Endothelial cell (in vitro differentiated cells): ENCODE data around the gene ZNF317. TPM values are rescaled to one million over a fixed set of nuclear protein-coding genes. Genes with fewer than 3 reads are reported as not detected.

Experiments
- DNase-seq: peaks from one replicate; pipeline ENCODE4 v3.0.0; 2021; ENCODE audit warnings: low spot score
- H3K27ac Mint-ChIP-seq: one replicate; pipeline ENCODE4 v1.8.0; 2021; ENCODE audit warnings: mixed read lengths, inconsistent platforms; ENCODE audit not compliant: unreplicated experiment
- H3K27me3 Mint-ChIP-seq: one replicate; pipeline ENCODE4 v1.8.0; 2021; ENCODE audit warnings: mild to moderate bottlenecking, moderate library complexity, mixed read lengths, inconsistent platforms; ENCODE audit not compliant: unreplicated experiment
- H3K36me3 Mint-ChIP-seq: one replicate; pipeline ENCODE4 v1.8.0; 2021; ENCODE audit warnings: mild to moderate bottlenecking, low read depth, mixed read lengths, inconsistent platforms; ENCODE audit not compliant: unreplicated experiment
- H3K4me1 Mint-ChIP-seq: one replicate; pipeline ENCODE4 v1.8.0; 2021; ENCODE audit warnings: mild to moderate bottlenecking, mixed read lengths, inconsistent platforms; ENCODE audit not compliant: unreplicated experiment
- H3K4me3 Mint-ChIP-seq: one replicate; pipeline ENCODE4 v1.8.0; 2021; ENCODE audit warnings: mild to moderate bottlenecking, mixed read lengths, inconsistent platforms; ENCODE audit not compliant: unreplicated experiment
- H3K9me3 Mint-ChIP-seq: one replicate; pipeline ENCODE4 v1.8.0; 2021; ENCODE audit warnings: mixed read lengths, inconsistent platforms; ENCODE audit not compliant: unreplicated experiment
- CTCF ChIP-seq: fragments of 200-600 bp; sonication (generic); IDR thresholded peaks from one replicate; pipeline ENCODE4 v1.5.0; 2021; ENCODE audit warnings: antibody characterized with exemption; ENCODE audit not compliant: unreplicated experiment
- long read RNA-seq: library from polyadenylated mRNA; unstranded; transcript quantifications from one replicate; pipeline ENCODE4 v2.0.0, GENCODE V29; 2020; ENCODE audit not compliant: unreplicated experiment
- total RNA-seq: library from RNA; stranded (reverse); fragmentation: NEBNext Ultra II Directional; extraction: Animal tissue kit (Norgen Biotek cat#: 25700); gene quantifications from one replicate; pipeline ENCODE4 v1.2.1, GENCODE V29; 2021; ENCODE audit not compliant: unreplicated experiment

ZNF317 gene
- total RNA-seq, result 27.1 TPM
- long read RNA-seq, full-length matches to known transcripts, result 3 of 6 reads
- long read RNA-seq, partial matches to known transcripts, result 0 of 6 reads
- long read RNA-seq, other reads (novel, unspliced or antisense), result 3 of 6 reads

- peaks cover under 1% of the 10 kb centered on the region for H3K36me3 Mint-ChIP-seq
- peak within 1 kb of the TSS; percentile 96 for H3K27ac Mint-ChIP-seq
- H3K9me3 Mint-ChIP-seq, result peaks cover 4% of the 10 kb centered on the region
- peaks cover 15% of the 10 kb centered on the region for H3K4me1 Mint-ChIP-seq
- peaks cover 3% of the 10 kb centered on the region for H3K27me3 Mint-ChIP-seq
- TF ChIP-seq CTCF, result no peak
- DNase-seq, result peak; percentile 87
- peak within 1 kb of the TSS; percentile 100 for H3K4me3 Mint-ChIP-seq
Measured at GRCh38 chr19:9140159-9140874, at the start of gene ZNF317. Gene ZNF317, plus strand, starts transcription at chr19:9140397. Its CDS starts 15,620 bp downstream, at chr19:9156017.

- TF ChIP-seq CTCF, result no peak
- H3K27ac Mint-ChIP-seq, result no peak within 1 kb of the TSS
- H3K4me1 Mint-ChIP-seq, result no peaks in the 10 kb centered on the region
- H3K9me3 Mint-ChIP-seq, result peaks cover 43% of the 10 kb centered on the region
- peaks cover 15% of the 10 kb centered on the region for H3K36me3 Mint-ChIP-seq
- DNase-seq, result no peak
- peaks cover 3% of the 10 kb centered on the region for H3K27me3 Mint-ChIP-seq
- H3K4me3 Mint-ChIP-seq, result no peak within 1 kb of the TSS
Measured at GRCh38 chr19:9107375-9107774, 32.8 kb upstream of the ZNF317 start, which contains the start of gene OR7G2. Gene OR7G2, minus strand, starts transcription at chr19:9107475. Its CDS starts 4,232 bp downstream, at chr19:9103243.

- H3K27me3 Mint-ChIP-seq, result peaks cover 3% of the 10 kb centered on the region
- H3K9me3 Mint-ChIP-seq, result peaks cover 43% of the 10 kb centered on the region
- peaks cover 12% of the 10 kb centered on the region for H3K36me3 Mint-ChIP-seq
- no peaks in the 10 kb centered on the region for H3K4me1 Mint-ChIP-seq
- DNase-seq, result no peak
- no peak overlapping the region for H3K27ac Mint-ChIP-seq
- no peak for TF ChIP-seq CTCF
- no peak overlapping the region for H3K4me3 Mint-ChIP-seq
Measured at GRCh38 chr19:9109959-9110358, 30.2 kb upstream of the ZNF317 start.

- Mint-ChIP-seq H3K27ac (no peak within 1 kb of the TSS), H3K4me3 (no peak within 1 kb of the TSS), H3K9me3 (peaks cover 41% of the 10 kb centered on the region), H3K27me3 (peaks cover 3% of the 10 kb centered on the region), H3K4me1 (no peaks in the 10 kb centered on the region), H3K36me3 (peaks cover 14% of the 10 kb centered on the region)
- DNase-seq, result no peak
- no peak for TF ChIP-seq CTCF
Measured at GRCh38 chr19:9115307-9115813, 24.8 kb upstream of the ZNF317 start, which contains the start of gene OR7G1. Gene OR7G1, minus strand, starts transcription at chr19:9115763. Its CDS starts 0 bp downstream, at chr19:9115763.

GRCh38 chr19:9116547-9116946 lies 23.6 kb upstream of the ZNF317 start:
- Mint-ChIP-seq H3K4me1 (no peaks in the 10 kb centered on the region), H3K9me3 (peaks cover 40% of the 10 kb centered on the region), H3K4me3 (no peak overlapping the region), H3K36me3 (peaks cover 14% of the 10 kb centered on the region), H3K27me3 (no peaks in the 10 kb centered on the region), H3K27ac (no peak overlapping the region)
- TF ChIP-seq CTCF, result no peak
- no peak for DNase-seq
